OCI-LY7 (cell line): ENCODE measurements around the gene RAC2. TPM values are rescaled to one million over a fixed set of nuclear protein-coding genes. Genes with fewer than 3 reads are reported as not detected.

Experiments used
- BruUV-seq: library from RNA; stranded (reverse); fragments of 400-500 nt; replicated peaks from 2 replicates; lab custom pipeline; 2021; lab: Mats Ljungman, UMichigan
- CTCF ChIA-PET: fragments of 300-600 bp; sonication (Branson Sonifier 250); formaldehyde crosslinking; loops from one replicate; lab custom pipeline; 2022; ENCODE audit warnings: antibody characterized with exemption; ENCODE audit not compliant: unreplicated experiment; lab: Charles Lee
- POLR2A ChIA-PET: fragments of 300-600 bp; sonication (Branson Sonifier 250); formaldehyde crosslinking; loops from one replicate; lab custom pipeline; 2022; ENCODE audit warnings: antibody characterized with exemption; lab: Charles Lee
- DNase-seq: peaks from one replicate; pipeline ENCODE4 v3.0.0-alpha.2; 2015; ENCODE audit warnings: low spot score
- H2AFZ ChIP-seq: fragments of 200-600 bp; sonication (generic), shearing (Covaris generic); 2 replicates; pipeline ENCODE4 v1.6.1; 2014; ENCODE audit warnings: mild to moderate bottlenecking, antibody characterized with exemption, low read length, moderate library complexity
- H3K27ac ChIP-seq: fragments of 200-600 bp; sonication (generic); 2 replicates; pipeline ENCODE4 v1.5.1; 2014; ENCODE audit warnings: mixed run types, low read depth, mild to moderate bottlenecking, moderate library complexity, low read length, inconsistent platforms; ENCODE audit not compliant: poor library complexity, severe bottlenecking
- H3K36me3 ChIP-seq: fragments of 200-600 bp; sonication (generic); 2 replicates; pipeline ENCODE4 v1.6.1; 2014; ENCODE audit warnings: mild to moderate bottlenecking, antibody characterized with exemption, low read length, moderate library complexity, mixed read lengths; ENCODE audit not compliant: insufficient read depth
- H3K4me1 ChIP-seq: fragments of 200-600 bp; sonication (generic); 2 replicates; pipeline ENCODE4 v1.5.1; 2014; ENCODE audit warnings: mild to moderate bottlenecking, low read length; ENCODE audit not compliant: insufficient read depth, poor library complexity, severe bottlenecking
- H3K4me2 ChIP-seq: fragments of 200-600 bp; sonication (generic); 2 replicates; pipeline ENCODE4 v1.6.1; 2014; ENCODE audit warnings: mild to moderate bottlenecking, low read length
- H3K4me3 ChIP-seq: fragments of 200-600 bp; sonication (generic); 2 replicates; pipeline ENCODE4 v1.5.1; 2014; ENCODE audit warnings: mild to moderate bottlenecking, low read depth, low read length; ENCODE audit not compliant: poor library complexity, severe bottlenecking
- H3K79me2 ChIP-seq: fragments of 200-600 bp; sonication (generic); 2 replicates; pipeline ENCODE4 v1.6.1; 2016; ENCODE audit warnings: low read depth, mild to moderate bottlenecking, low read length, moderate library complexity, mixed read lengths; ENCODE audit not compliant: insufficient read depth
- H3K9me2 ChIP-seq: fragments of 200-600 bp; sonication (generic); 2 replicates; pipeline ENCODE4 v1.6.1; 2016; ENCODE audit warnings: mild to moderate bottlenecking, low read length, mixed read lengths; ENCODE audit not compliant: insufficient read depth
- H3K9me3 ChIP-seq: fragments of 200-600 bp; sonication (generic); 2 replicates; pipeline ENCODE4 v1.6.1; 2014; ENCODE audit warnings: mild to moderate bottlenecking, mixed run types, low read length, mixed read lengths
- H4K20me1 ChIP-seq: fragments of 200-600 bp; sonication (generic); 2 replicates; pipeline ENCODE4 v1.6.1; 2014; ENCODE audit warnings: mild to moderate bottlenecking, antibody characterized with exemption, low read length, moderate library complexity, mixed read lengths; ENCODE audit not compliant: insufficient read depth
- CTCF ChIP-seq: fragments of 200-600 bp; sonication (generic); conservative IDR thresholded peaks from 2 replicates; pipeline ENCODE4 v1.5.1; 2014; ENCODE audit warnings: mild to moderate bottlenecking, antibody characterized with exemption, low read length, moderate library complexity, mixed read lengths
- EZH2phosphoT487 ChIP-seq: fragments of 200-600 bp; sonication (generic); IDR thresholded peaks from 2 replicates; pipeline ENCODE4 v1.6.1; 2018; ENCODE audit warnings: low read depth, borderline replicate concordance, mild to moderate bottlenecking, mixed run types, antibody characterized with exemption, low read length, moderate library complexity, mixed read lengths
- intact Hi-C: fragments of 100-400 bp; cut with micrococcal nuclease; formaldehyde crosslinking; loops from one replicate; pipeline ENCODE4 v1.10.0; 2022; ENCODE audit not compliant: unreplicated experiment
- total RNA-seq, 2 experiments: library from RNA; depleted of rRNA in 1 of 2; stranded (reverse); fragments of >200 nt in 1 of 2; shearing (Covaris generic) in 1 of 2; gene quantifications; 2 replicates each; pipeline ENCODE4 v1.2.3, GENCODE V29; 2014 to 2022

Gene RAC2
- total RNA-seq, 2 experiments from 2014 or later = 142 to 321 TPM

GRCh38 chr22:37281195-37281594, 37.1 kb upstream of the RAC2 start:
- no peaks in the 10 kb centered on the region for H3K9me2 ChIP-seq
- H3K36me3 ChIP-seq = no peaks in the 10 kb centered on the region; the same call in 1 of the 2 replicates
- POLR2A ChIA-PET = interaction anchor here (0.6 kb wide), 1 partner anchor 848 kb away, joined by 3 read pairs; no protein-coding TSS in a partner anchor
- intact Hi-C loops = no loop called here
- H3K4me2 ChIP-seq = no peak overlapping the region
- BruUV-seq = no TSS peak
- no peaks in the 10 kb centered on the region for H3K9me3 ChIP-seq
- H3K27ac ChIP-seq = no peak overlapping the region
- no peak overlapping the region for H2AFZ ChIP-seq
- no peaks in the 10 kb centered on the region for H4K20me1 ChIP-seq
- CTCF ChIA-PET = no interaction called here
- no peak overlapping the region for H3K4me3 ChIP-seq
- H3K4me1 ChIP-seq = peaks cover 67% of the 10 kb centered on the region
- no peak for DNase-seq
- H3K79me2 ChIP-seq = peaks cover 10% of the 10 kb centered on the region; the same call in 1 of the 2 replicates
- no peak for TF ChIP-seq EZH2phosphoT487
- TF ChIP-seq CTCF = no peak

- no peaks in the 10 kb centered on the region for H4K20me1 ChIP-seq
- H3K4me1 ChIP-seq = peaks cover 71% of the 10 kb centered on the region
- DNase-seq = no peak
- no peak overlapping the region for H2AFZ ChIP-seq
- H3K79me2 ChIP-seq = peaks cover 10% of the 10 kb centered on the region; the same call in 1 of the 2 replicates
- no TSS peak for BruUV-seq
- no peak overlapping the region for H3K4me2 ChIP-seq
- no peak overlapping the region for H3K4me3 ChIP-seq
- POLR2A ChIA-PET = no interaction called here
- no peaks in the 10 kb centered on the region for H3K9me3 ChIP-seq
- H3K9me2 ChIP-seq = no peaks in the 10 kb centered on the region
- intact Hi-C loops = no loop called here
- H3K36me3 ChIP-seq = no peaks in the 10 kb centered on the region
- no peak for TF ChIP-seq EZH2phosphoT487
- no peak for TF ChIP-seq CTCF
- CTCF ChIA-PET = no interaction called here
- no peak overlapping the region for H3K27ac ChIP-seq
Observed at GRCh38 chr22:37280718-37281117, 36.6 kb upstream of the RAC2 start.

GRCh38 chr22:37279331-37280181, 35.5 kb upstream of the RAC2 start:
- no peaks in the 10 kb centered on the region for H4K20me1 ChIP-seq
- H3K4me1 ChIP-seq = peaks cover 71% of the 10 kb centered on the region
- no peaks in the 10 kb centered on the region for H3K36me3 ChIP-seq
- H3K79me2 ChIP-seq = peaks cover 10% of the 10 kb centered on the region; the same call in 1 of the 2 replicates
- H2AFZ ChIP-seq = peak overlapping the region; percentile 17; the same call in 1 of the 2 replicates
- ChIA-PET CTCF (interaction anchor here (1.0 kb wide), 1 partner anchor 80 kb away, joined by 4 read pairs; no protein-coding TSS in a partner anchor), POLR2A (no interaction called here)
- BruUV-seq = no TSS peak
- no peaks in the 10 kb centered on the region for H3K9me3 ChIP-seq
- intact Hi-C loops = no loop called here
- peak overlapping the region; percentile 46 for H3K4me2 ChIP-seq
- peak; percentile 49 for DNase-seq
- no peak overlapping the region for H3K4me3 ChIP-seq
- TF ChIP-seq EZH2phosphoT487 (no peak), CTCF (no peak)
- peak overlapping the region; percentile 20 for H3K27ac ChIP-seq
- H3K9me2 ChIP-seq = no peaks in the 10 kb centered on the region
